ENCODE data around the gene CCSER2. TPM values are rescaled to one million over a fixed set of nuclear protein-coding genes. Genes with fewer than 3 reads are reported as not detected.

CCSER2 gene
- total and polyA plus RNA-seq, 4 donors, result 9.4 to 83.5 (median 32.5) TPM

DNA sequence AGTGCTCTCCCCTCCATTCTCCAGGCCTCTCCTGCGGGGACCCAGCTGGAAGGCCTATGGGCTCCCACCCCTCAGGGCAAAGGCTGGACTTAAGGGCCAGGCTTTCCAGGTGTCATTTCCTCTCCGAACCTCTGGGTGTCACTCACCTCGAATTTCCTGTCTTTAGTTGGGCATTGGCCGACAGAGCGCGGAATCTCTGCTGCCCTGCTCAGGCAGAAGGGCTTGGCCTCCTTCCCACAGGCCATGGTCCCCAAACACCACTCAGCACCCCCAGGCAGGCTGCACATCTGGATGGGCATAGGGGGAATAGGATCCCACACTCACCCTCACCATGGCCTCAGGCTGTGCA lies 212.9 kb downstream of the CCSER2 start:
- TF ChIP-seq, protein P1, sequence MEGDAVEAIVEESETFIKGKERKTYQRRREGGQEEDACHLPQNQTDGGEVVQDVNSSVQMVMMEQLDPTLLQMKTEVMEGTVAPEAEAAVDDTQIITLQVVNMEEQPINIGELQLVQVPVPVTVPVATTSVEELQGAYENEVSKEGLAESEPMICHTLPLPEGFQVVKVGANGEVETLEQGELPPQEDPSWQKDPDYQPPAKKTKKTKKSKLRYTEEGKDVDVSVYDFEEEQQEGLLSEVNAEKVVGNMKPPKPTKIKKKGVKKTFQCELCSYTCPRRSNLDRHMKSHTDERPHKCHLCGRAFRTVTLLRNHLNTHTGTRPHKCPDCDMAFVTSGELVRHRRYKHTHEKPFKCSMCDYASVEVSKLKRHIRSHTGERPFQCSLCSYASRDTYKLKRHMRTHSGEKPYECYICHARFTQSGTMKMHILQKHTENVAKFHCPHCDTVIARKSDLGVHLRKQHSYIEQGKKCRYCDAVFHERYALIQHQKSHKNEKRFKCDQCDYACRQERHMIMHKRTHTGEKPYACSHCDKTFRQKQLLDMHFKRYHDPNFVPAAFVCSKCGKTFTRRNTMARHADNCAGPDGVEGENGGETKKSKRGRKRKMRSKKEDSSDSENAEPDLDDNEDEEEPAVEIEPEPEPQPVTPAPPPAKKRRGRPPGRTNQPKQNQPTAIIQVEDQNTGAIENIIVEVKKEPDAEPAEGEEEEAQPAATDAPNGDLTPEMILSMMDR (IDR thresholded peaks at IDR 0.05; ENCODE audit: control extremely low read depth, extremely low read depth), result no peak
- ATAC-seq (ENCODE audit: insufficient read depth, low FRiP score) (no peak), DNase-seq (no peak)
- Histone ChIP-seq H3K4me1 (ENCODE audit: control insufficient read depth in 5 of 5, insufficient read depth in 5 of 5, low read length in 5 of 5) (peaks cover 0 to 5% (median 0%) of the 10 kb centered on the region in 5 donors), H3K9me3 (ENCODE audit: control insufficient read depth in 4 of 4, insufficient read depth in 3 of 4, low read length in 3 of 4) (peaks cover 0 to 2% (median 0%) of the 10 kb centered on the region in 4 donors), H3K36me3 (ENCODE audit: control insufficient read depth in 4 of 4, insufficient read depth in 4 of 4, low read length in 4 of 4) (no peaks in the 10 kb centered on the region), H3K27ac (ENCODE audit: low read depth in 1 of 2, low read length in 1 of 2) (no peak overlapping the region), H3K9ac (ENCODE audit: insufficient read depth in 1 of 2, low read length in 2 of 2) (no peak overlapping the region), H3K4me3 (no peak overlapping the region), H3K27me3 (ENCODE audit: control insufficient read depth in 3 of 3, insufficient read depth in 3 of 3, low read length in 2 of 3) (peaks cover 0 to 6% (median 0%) of the 10 kb centered on the region in 3 donors)
- 76 to 88% methylated on average over 6 of the region's 6 CpGs for WGBS, 2 donors

DNA sequence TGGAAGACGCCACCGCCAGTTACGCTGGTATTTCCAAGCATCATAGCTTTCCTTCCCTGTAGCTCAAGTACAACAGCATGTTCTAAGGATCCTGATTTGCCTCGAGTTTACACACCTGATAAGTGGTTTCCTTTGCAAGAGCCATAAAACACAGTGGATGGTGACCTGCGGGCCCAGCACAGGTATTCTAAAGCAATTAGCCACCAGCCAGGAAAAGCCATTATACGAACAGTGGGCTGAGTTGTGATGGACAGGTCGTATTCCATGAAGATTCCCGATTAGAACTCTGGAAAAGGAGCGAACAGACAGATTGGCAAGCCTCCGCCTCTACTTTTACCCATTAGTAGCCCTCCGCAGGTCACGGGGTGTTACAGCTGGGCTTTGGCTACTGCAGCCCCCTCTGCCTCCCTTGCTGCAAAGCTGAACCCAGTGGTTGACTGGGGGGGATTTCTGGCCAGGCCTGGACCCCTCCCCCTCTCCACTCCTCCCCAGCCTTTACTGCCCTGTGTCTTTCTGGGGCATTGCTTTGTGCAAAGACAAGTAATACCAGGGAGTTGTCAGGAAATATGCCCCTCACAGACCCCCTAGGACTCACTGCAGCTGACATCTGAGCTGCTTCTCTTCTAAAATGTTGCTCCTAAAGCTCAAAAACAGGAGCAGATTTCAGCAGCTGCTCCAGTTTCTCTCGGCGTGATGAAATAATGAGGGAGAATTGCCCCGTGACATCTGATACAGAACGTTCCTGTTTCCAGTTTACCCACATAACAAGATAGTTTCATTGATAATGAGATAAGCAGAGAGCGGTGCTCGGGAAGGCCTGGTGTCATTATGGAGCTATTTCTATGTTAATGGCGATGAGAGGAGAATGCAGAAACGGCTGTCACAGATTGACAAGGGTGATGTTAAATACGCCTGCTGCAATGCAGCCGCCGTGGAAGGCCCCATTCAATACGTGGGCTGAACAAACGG lies 214.4 kb downstream of the CCSER2 start:
- Histone ChIP-seq H3K36me3 (ENCODE audit: control insufficient read depth in 4 of 4, insufficient read depth in 4 of 4, low read length in 4 of 4) (no peaks in the 10 kb centered on the region), H3K9me3 (ENCODE audit: control insufficient read depth in 4 of 4, insufficient read depth in 3 of 4, low read length in 3 of 4) (peaks cover 0 to 2% (median 0%) of the 10 kb centered on the region in 4 donors), H3K27me3 (ENCODE audit: control insufficient read depth in 3 of 3, insufficient read depth in 3 of 3, low read length in 2 of 3) (peaks cover 0 to 6% (median 0%) of the 10 kb centered on the region in 3 donors), H3K4me1 (ENCODE audit: control insufficient read depth in 5 of 5, insufficient read depth in 5 of 5, low read length in 5 of 5) (peaks cover 0 to 5% (median 0%) of the 10 kb centered on the region in 5 donors), H3K9ac (ENCODE audit: insufficient read depth in 1 of 2, low read length in 2 of 2) (no peak overlapping the region), H3K4me3 (no peak overlapping the region), H3K27ac (ENCODE audit: low read depth in 1 of 2, low read length in 1 of 2) (no peak overlapping the region)
- WGBS, 2 donors, result 64 to 76% methylated on average over 25 of the region's 25 CpGs
- TF ChIP-seq, protein P1 (IDR thresholded peaks at IDR 0.05; ENCODE audit: control extremely low read depth, extremely low read depth), result no peak
- ATAC-seq (ENCODE audit: insufficient read depth, low FRiP score), result no peak
- peak in 1 of 3 donors; percentile 14 for DNase-seq

DNA sequence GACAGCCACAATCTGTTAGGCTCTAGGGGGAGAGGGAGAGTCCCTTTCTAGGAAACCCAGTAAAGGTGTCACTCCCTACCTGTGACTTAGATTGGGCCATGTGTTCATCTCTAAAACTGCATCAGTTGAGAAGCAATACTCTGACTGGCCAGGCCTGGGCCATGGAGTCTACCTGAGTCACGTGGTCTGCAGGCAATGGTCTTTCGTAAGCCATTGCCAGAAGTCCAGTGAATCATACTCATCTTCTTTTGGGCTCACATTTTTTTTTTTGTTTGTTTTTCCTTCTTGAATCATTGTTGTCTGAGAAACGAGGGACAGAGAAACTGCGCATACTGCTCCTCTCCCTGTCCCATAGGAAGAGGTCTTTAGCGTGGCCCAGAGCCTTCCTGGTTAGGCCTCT lies 215.6 kb downstream of the CCSER2 start:
- H3K36me3 ChIP-seq (ENCODE audit: control insufficient read depth in 4 of 4, insufficient read depth in 4 of 4, low read length in 4 of 4), result no peaks in the 10 kb centered on the region
- H3K9ac ChIP-seq (ENCODE audit: insufficient read depth in 1 of 2, low read length in 2 of 2), result no peak overlapping the region
- DNase-seq (no peak), ATAC-seq (ENCODE audit: insufficient read depth, low FRiP score) (no peak)
- no peak overlapping the region for H3K27ac ChIP-seq (ENCODE audit: low read depth in 1 of 2, low read length in 1 of 2)
- H3K4me1 ChIP-seq (ENCODE audit: control insufficient read depth in 5 of 5, insufficient read depth in 5 of 5, low read length in 5 of 5), result peaks cover 0 to 5% (median 0%) of the 10 kb centered on the region in 5 donors
- peaks cover 0 to 2% (median 0%) of the 10 kb centered on the region in 4 donors for H3K9me3 ChIP-seq (ENCODE audit: control insufficient read depth in 4 of 4, insufficient read depth in 3 of 4, low read length in 3 of 4)
- WGBS, 2 donors, result 88 to 91% methylated on average over 5 of the region's 5 CpGs
- peaks cover 0 to 6% (median 0%) of the 10 kb centered on the region in 3 donors for H3K27me3 ChIP-seq (ENCODE audit: control insufficient read depth in 3 of 3, insufficient read depth in 3 of 3, low read length in 2 of 3)
- no peak overlapping the region for H3K4me3 ChIP-seq
- TF ChIP-seq, protein P1 (IDR thresholded peaks at IDR 0.05; ENCODE audit: control extremely low read depth, extremely low read depth), result no peak
